ENCODE data around the gene TRPT1. TPM values are rescaled to one million over a fixed set of nuclear protein-coding genes. Genes with fewer than 3 reads are reported as not detected.

Gene TRPT1
- total RNA-seq, 4 donors from 2014 or later, result 41.4 to 59.9 (median 50.3) TPM

DNA sequence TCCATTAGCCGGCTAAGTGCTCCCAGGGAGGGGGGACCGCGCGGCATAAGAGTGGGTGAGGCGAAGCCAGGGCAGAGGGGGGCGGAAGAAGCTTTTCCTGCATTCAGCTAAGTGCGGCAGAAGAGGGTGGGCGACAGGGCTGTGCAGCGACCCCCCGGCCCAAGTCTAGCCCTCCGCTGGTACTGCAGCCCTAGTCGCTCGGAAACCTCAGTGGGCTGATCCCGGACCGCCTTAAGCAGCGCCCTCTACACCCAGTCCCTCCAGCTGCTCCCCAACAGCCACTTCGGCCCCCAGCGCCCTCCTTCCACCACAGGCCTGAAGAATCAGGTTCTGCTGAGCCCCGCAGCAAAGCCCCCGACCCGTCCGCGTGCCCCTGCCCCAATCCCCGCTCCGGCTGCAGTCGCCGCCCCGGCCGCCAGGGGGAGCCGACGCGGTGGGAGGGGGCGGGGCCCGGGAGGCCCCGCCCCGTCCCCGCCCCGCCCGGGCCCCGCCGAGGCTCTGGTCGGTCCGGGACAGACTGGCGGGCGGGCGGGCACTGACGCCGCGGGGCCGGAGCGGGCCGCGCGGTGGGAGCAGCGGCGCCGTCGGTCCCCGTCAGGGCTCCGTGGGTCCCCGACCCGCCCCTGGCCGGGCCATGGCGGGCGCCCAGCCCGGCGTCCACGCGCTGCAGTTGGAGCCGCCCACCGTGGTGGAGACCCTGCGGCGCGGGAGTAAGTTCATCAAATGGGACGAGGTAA is 25.2 kb upstream of the TRPT1 start, which contains the start of gene PLCB3:
PLCB3 (plus strand) TSS at position 515 of the 737 bp plus-strand sequence; CDS start at position 635, 120 bp downstream.
- Histone ChIP-seq H3K36me3 (peaks cover 0 to 21% of the 10 kb centered on the region in 2 donors), H3K27me3 (no peaks in the 10 kb centered on the region), H3K4me1 (peaks cover 0 to 51% (median 30%) of the 10 kb centered on the region in 3 donors), H3K27ac (peak within 1 kb of the TSS; percentile 30 to 86 (median 84)), H3K4me3 (peak within 1 kb of the TSS; percentile 80 to 93), H3K9me3 (no peaks in the 10 kb centered on the region)
- no CpG with 5 or more reads among the region's 75 CpGs for WGBS, 2 donors (ENCODE audit: low coverage in 1 of 2)
- ATAC-seq, result peak; percentile 77
- TF ChIP-seq POLR2A (IDR thresholded peaks at IDR 0.05), result peak; percentile 58 to 61
- no peak for TF ChIP-seq EP300 (IDR thresholded peaks at IDR 0.05)
- no peak for TF ChIP-seq POLR2AphosphoS5 (IDR thresholded peaks at IDR 0.05)
- TF ChIP-seq, protein P1, sequence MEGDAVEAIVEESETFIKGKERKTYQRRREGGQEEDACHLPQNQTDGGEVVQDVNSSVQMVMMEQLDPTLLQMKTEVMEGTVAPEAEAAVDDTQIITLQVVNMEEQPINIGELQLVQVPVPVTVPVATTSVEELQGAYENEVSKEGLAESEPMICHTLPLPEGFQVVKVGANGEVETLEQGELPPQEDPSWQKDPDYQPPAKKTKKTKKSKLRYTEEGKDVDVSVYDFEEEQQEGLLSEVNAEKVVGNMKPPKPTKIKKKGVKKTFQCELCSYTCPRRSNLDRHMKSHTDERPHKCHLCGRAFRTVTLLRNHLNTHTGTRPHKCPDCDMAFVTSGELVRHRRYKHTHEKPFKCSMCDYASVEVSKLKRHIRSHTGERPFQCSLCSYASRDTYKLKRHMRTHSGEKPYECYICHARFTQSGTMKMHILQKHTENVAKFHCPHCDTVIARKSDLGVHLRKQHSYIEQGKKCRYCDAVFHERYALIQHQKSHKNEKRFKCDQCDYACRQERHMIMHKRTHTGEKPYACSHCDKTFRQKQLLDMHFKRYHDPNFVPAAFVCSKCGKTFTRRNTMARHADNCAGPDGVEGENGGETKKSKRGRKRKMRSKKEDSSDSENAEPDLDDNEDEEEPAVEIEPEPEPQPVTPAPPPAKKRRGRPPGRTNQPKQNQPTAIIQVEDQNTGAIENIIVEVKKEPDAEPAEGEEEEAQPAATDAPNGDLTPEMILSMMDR (IDR thresholded peaks at IDR 0.05), result peak in 3 of 4 experiments; percentile 86 to 89 (median 88)

DNA sequence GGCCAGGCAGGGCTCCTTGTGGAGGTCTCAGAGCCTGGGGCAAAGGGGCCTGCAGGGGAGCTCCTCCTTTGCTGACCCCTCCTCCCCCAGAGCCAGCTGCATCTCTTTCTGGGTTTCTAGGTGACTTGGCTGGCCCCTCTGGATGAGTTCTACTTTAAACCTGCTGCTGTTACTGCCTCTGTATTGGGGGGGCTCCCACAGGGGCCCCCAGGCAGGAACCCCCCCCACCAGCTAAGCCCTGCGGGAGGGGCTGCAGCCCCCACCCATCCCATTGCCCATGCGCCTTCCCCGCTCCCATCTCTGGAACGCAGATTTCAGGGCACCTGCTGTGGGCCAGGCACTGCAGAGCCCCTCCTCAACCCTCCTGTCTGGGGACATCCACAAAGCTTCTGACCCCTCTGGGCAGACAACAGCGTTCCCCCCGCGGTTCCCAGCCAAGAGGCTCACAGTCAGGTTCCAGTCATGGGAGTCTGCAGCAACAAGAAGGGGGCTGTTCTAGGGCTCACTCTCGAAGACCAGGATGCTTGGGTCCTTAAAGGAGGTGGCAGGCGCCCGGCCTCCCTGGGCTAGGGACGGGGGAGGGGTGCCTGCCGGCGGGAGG is 24.5 kb upstream of the TRPT1 start:
- no peak for ATAC-seq
- Histone ChIP-seq H3K4me1 (peaks cover 0 to 58% (median 36%) of the 10 kb centered on the region in 3 donors), H3K27me3 (no peaks in the 10 kb centered on the region), H3K36me3 (peaks cover 0 to 14% of the 10 kb centered on the region in 2 donors), H3K27ac (peak overlapping the region in 3 of 4 donors; percentile 83 to 86 (median 84)), H3K4me3 (peak overlapping the region; percentile 80 to 93), H3K9me3 (no peaks in the 10 kb centered on the region)
- no peak for TF ChIP-seq POLR2AphosphoS5 (IDR thresholded peaks at IDR 0.05)
- TF ChIP-seq, protein P1 (IDR thresholded peaks at IDR 0.05), result no peak
- TF ChIP-seq EP300 (IDR thresholded peaks at IDR 0.05), result no peak
- no peak for TF ChIP-seq POLR2A (IDR thresholded peaks at IDR 0.05)
- WGBS, 2 donors (ENCODE audit: low coverage in 1 of 2), result no CpG with 5 or more reads among the region's 13 CpGs

DNA sequence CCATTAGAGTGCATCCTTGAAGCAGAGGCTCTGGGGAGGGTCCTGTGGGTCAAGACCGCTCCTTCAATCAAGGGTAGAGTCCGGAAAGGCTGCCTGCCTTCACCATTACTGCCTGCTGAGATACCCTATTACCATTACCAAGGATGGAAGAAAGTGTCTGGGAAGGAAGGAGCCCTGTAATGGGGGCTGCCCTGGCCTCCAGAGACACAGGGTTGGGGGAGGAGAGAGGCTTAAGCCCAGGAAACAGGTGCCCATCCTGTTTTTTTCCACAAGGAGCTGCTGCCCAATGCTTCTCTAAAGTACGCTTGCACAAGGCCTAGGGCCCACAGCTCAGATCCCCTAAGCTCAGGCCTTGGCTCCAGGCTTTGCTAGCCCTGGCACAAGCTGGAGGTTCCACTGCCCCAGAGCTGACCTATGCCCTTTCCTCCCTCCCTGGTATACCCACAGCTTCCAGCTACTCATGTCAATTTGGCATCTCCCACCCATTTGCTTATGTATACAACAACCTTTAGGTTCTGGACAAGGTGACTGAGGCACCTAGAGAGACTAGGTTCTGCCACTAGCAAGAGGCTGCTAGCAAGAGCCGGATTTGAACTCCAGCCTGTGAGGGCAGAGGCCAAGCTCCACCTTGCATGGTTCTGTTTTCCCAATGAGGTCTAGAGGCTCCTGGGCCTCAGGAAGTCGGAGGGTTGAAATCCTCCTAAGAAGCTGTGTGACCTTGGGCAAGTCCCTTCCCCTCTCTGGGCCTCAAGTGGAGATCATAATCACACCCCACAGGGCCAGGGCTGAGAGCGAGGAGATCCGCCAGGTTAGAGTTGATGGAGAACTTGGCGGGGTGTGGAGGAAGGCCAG is 23.8 kb upstream of the TRPT1 start:
- Histone ChIP-seq H3K4me1 (peaks cover 0 to 65% (median 44%) of the 10 kb centered on the region in 3 donors), H3K4me3 (no peak overlapping the region), H3K27me3 (no peaks in the 10 kb centered on the region), H3K9me3 (no peaks in the 10 kb centered on the region), H3K36me3 (peaks cover 0 to 7% of the 10 kb centered on the region in 2 donors), H3K27ac (no peak overlapping the region)
- no peak for ATAC-seq
- 86 to 87% methylated on average over 1 to 3 of the region's 8 CpGs for WGBS, 2 donors (ENCODE audit: low coverage in 1 of 2)
- TF ChIP-seq, protein P1 (IDR thresholded peaks at IDR 0.05), result no peak
- no peak for TF ChIP-seq EP300 (IDR thresholded peaks at IDR 0.05)
- no peak for TF ChIP-seq POLR2AphosphoS5 (IDR thresholded peaks at IDR 0.05)
- no peak for TF ChIP-seq POLR2A (IDR thresholded peaks at IDR 0.05)

DNA sequence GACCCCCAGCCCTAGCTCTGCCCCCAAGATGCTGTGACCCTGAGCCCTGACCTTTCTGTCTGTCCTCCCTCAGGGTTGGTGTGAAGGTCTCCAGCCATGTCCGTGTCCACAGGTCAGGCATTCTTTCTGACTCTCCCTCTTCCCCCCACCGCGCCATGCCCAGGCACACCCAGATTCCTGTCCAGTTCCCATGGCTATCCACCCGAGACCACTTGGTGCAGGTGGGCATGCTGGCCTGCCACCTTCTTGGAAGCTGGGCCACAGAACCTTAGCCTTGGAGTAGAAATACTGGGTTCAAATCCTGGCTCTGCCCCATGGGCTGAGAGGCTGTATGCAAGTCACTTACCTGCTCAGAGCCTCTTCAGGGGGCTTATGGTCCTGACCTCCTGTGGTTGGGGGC is 23.1 kb upstream of the TRPT1 start:
- no peak for ATAC-seq
- 80% methylated on average over 3 of the region's 4 CpGs; no CpG with 5 or more reads in 1 of the 2 donors for WGBS, 2 donors (ENCODE audit: low coverage in 1 of 2)
- no peak overlapping the region for H3K4me3 ChIP-seq
- peaks cover 0 to 3% of the 10 kb centered on the region in 2 donors for H3K36me3 ChIP-seq
- H3K9me3 ChIP-seq, result no peaks in the 10 kb centered on the region
- TF ChIP-seq POLR2A (IDR thresholded peaks at IDR 0.05), result no peak
- TF ChIP-seq, protein P1 (IDR thresholded peaks at IDR 0.05), result no peak
- no peak for TF ChIP-seq POLR2AphosphoS5 (IDR thresholded peaks at IDR 0.05)
- no peak for TF ChIP-seq EP300 (IDR thresholded peaks at IDR 0.05)
- H3K27ac ChIP-seq, result no peak overlapping the region
- H3K4me1 ChIP-seq, result peaks cover 0 to 64% (median 44%) of the 10 kb centered on the region in 3 donors
- no peaks in the 10 kb centered on the region for H3K27me3 ChIP-seq
